K562 (cell line): ENCODE measurements around the gene POLR3E. TPM values are rescaled to one million over a fixed set of nuclear protein-coding genes. Genes with fewer than 3 reads are reported as not detected.

ENCODE experiments used
- ATAC-seq: fragments of 200-7000 bp; cut with Tn5 transposase; 3 replicates; pipeline ENCODE4 v1.9.1; 2020; ENCODE audit warnings: moderate library complexity
- BruUV-seq: library from RNA; stranded (reverse); fragments of 400-500 nt; replicated peaks from 2 replicates; lab custom pipeline; 2021; lab: Mats Ljungman, UMichigan
- CTCF ChIA-PET: fragments of 300-600 bp; formaldehyde crosslinking; extraction: SDS; loops from one replicate; lab custom pipeline; 2021; ENCODE audit warnings: low intra/inter-chr PET ratio; lab: Yijun Ruan, JAX
- POLR2A ChIA-PET: fragments of 300-600, 350-650 bp; sonication (Branson Sonifier 250); formaldehyde crosslinking; extraction: SDS; loops from one replicate; lab custom pipeline; 2021; ENCODE audit warnings: antibody characterized with exemption, inconsistent platforms; lab: Yijun Ruan, JAX
- DNase-seq, 4 experiments: peaks; one replicate each; pipeline versions ENCODE4 v3.0.0 to v3.0.0-alpha.2; 2011 to 2018; ENCODE audit warnings: low spot score in 3 of 4, mixed read lengths in 3 of 4; ENCODE audit errors: extremely low read depth in 1 of 4
- FAIRE-seq: peaks from 2 replicates; lab custom pipeline; 2011; peaks lifted over from hg19 to GRCh38; lab: Jason Lieb, UNC
- H2AFZ ChIP-seq: 2 replicates; pipeline ENCODE4 v1.6.0; 2011; ENCODE audit warnings: low read depth, low read length, control low read depth, inconsistent platforms
- H3K27ac ChIP-seq: fragments of 200-600 bp; 3 replicates; pipeline ENCODE4 v1.8.0; 2011; ENCODE audit warnings: low read depth, mild to moderate bottlenecking, control low read depth, inconsistent platforms, low read length, moderate library complexity, mixed read lengths; ENCODE audit errors: extremely low read depth
- H3K27me3 ChIP-seq, 2 experiments: fragments of 300-600 bp in 1 of 2; 2 replicates in 1 of 2; 3 replicates in 1 of 2; pipeline versions ENCODE4 v1.6.0 to v1.8.0; 2011; ENCODE audit warnings: inconsistent platforms in 2 of 2, low read length in 2 of 2, mild to moderate bottlenecking in 1 of 2, mixed read lengths in 1 of 2, moderate library complexity in 1 of 2; ENCODE audit not compliant: control insufficient read depth in 2 of 2, insufficient read depth in 2 of 2
- H3K36me3 ChIP-seq: fragments of 300-600 bp; 3 replicates; pipeline ENCODE4 v1.8.0; 2011; ENCODE audit warnings: mild to moderate bottlenecking, low read length, inconsistent platforms; ENCODE audit not compliant: control insufficient read depth, insufficient read depth
- H3K4me1 ChIP-seq, 2 experiments: fragments of 200-600 bp in 1 of 2; replicated peaks in 1 of 2; 2 replicates in 1 of 2; 3 replicates in 1 of 2; pipeline versions ENCODE4 v1.5.1 to v1.8.0; 2011; ENCODE audit warnings: inconsistent platforms in 2 of 2, low read length in 2 of 2, mild to moderate bottlenecking in 1 of 2, mixed read lengths in 1 of 2, moderate library complexity in 1 of 2; ENCODE audit not compliant: control insufficient read depth in 2 of 2, insufficient read depth in 2 of 2
- H3K4me2 ChIP-seq: 2 replicates; pipeline ENCODE4 v1.6.1; 2011; ENCODE audit warnings: low read length, control low read depth, inconsistent platforms, mixed read lengths; ENCODE audit not compliant: insufficient read depth
- H3K4me3 ChIP-seq: fragments of 200-600 bp; sonication (generic), shearing (Covaris generic); 2 replicates; pipeline ENCODE4 v1.5.1; 2016; ENCODE audit warnings: control low read depth, inconsistent platforms
- H3K79me2 ChIP-seq: fragments of 200-600 bp; 3 replicates; pipeline ENCODE4 v1.8.0; 2011; ENCODE audit warnings: low read length, inconsistent platforms; ENCODE audit not compliant: control insufficient read depth, insufficient read depth
- H3K9ac ChIP-seq, 2 experiments: 2 replicates each; pipeline versions ENCODE4 v1.6.0 to v1.6.1; 2011; ENCODE audit warnings: low read depth in 2 of 2, low read length in 2 of 2, control low read depth in 1 of 2, inconsistent platforms in 1 of 2, mild to moderate bottlenecking in 1 of 2, mixed read lengths in 1 of 2; ENCODE audit not compliant: insufficient read depth in 1 of 2
- H3K9me1 ChIP-seq: one replicate; pipeline ENCODE4 v1.6.0; 2011; ENCODE audit warnings: inconsistent platforms, mild to moderate bottlenecking, low read length, moderate library complexity; ENCODE audit not compliant: control insufficient read depth, insufficient read depth
- H3K9me3 ChIP-seq: replicated peaks from 2 replicates; pipeline ENCODE4 v1.5.1; 2011; ENCODE audit warnings: low read depth, low read length, inconsistent platforms; ENCODE audit not compliant: control insufficient read depth, insufficient read depth
- H4K20me1 ChIP-seq: replicated peaks from 2 replicates; pipeline ENCODE4 v1.6.1; 2011; ENCODE audit warnings: low read length, inconsistent platforms, mixed read lengths; ENCODE audit not compliant: control insufficient read depth, insufficient read depth
- ELF1 ChIP-seq: fragments of 200-800 bp; sonication (Bioruptor generic); IDR thresholded peaks from 2 replicates; pipeline ENCODE4 v1.6.1; 2016; ENCODE audit warnings: missing genetic modification characterization, missing compliant biosample characterization
- SLC30A9 ChIP-seq: fragments of 250-450 bp; sonication (Bioruptor Pico); IDR thresholded peaks from 2 replicates; pipeline ENCODE4 v1.8.0; 2022; ENCODE audit warnings: mild to moderate bottlenecking, moderate library complexity
- THRB ChIP-seq: fragments of 450-650 bp; formaldehyde crosslinking; conservative IDR thresholded peaks from 2 replicates; pipeline ENCODE4 v1.4.0; 2022; ENCODE audit warnings: mild to moderate bottlenecking, missing genetic modification characterization
- whole genome bisulfite sequencing: fragments of 100-300 bp; shearing (Covaris generic); methylation state at CpG from one replicate; pipeline ENCODE4 v1.1.6; 2016; ENCODE audit warnings: low coverage, mixed read lengths; ENCODE audit not compliant: insufficient coverage; ENCODE audit errors: missing lambda C conversion rate; 5-methylcytosine and 5-hydroxymethylcytosine counted together
- in situ Hi-C: fragments of 300-500 bp; cut with MboI; formaldehyde crosslinking; loops from 4 replicates; pipeline ENCODE4 v1.15.0; 2018; ENCODE audit warnings: inconsistent platforms, mixed read lengths
- intact Hi-C: fragments of 100-400 bp; cut with micrococcal nuclease; formaldehyde crosslinking; loops from 2 replicates; pipeline ENCODE4 v1.14.2; 2022
- polyA plus RNA-seq, 8 experiments: library from polyadenylated mRNA; depleted of rRNA in 4 of 8; stranded (reverse) in 5 of 8; unstranded in 3 of 8; fragments of >200 nt; fragmentation: Nextera tagmentation in 2 of 8; fragmentation: Illumina TruSeq in 1 of 8; extraction: Ambion mirVana in 2 of 8; extraction: Trizol in 1 of 8; gene quantifications; 2 replicates each; pipeline versions ENCODE4 v1.2.1 to v1.2.3, GENCODE V29; 2011 to 2014; ENCODE audit warnings: inconsistent platforms in 1 of 8, missing spikeins in 1 of 8
- total RNA-seq, 7 experiments: library from RNA; depleted of rRNA in 6 of 7; stranded (reverse); fragments of >200 nt in 6 of 7; fragmentation: Illumina TruSeq in 2 of 7; extraction: Trizol in 2 of 7; gene quantifications; 2 replicates each; pipeline versions ENCODE4 v1.2.1 to v1.2.3, GENCODE V29; 2011 to 2021; ENCODE audit warnings: low replicate concordance in 1 of 7
- TF ChIP-seq, protein P1 (sequence below): fragments of 200-600 bp; sonication (generic); IDR thresholded peaks from one replicate; pipeline ENCODE4 v1.6.1; 2012; ENCODE audit warnings: mild to moderate bottlenecking, low read depth, low read length, inconsistent platforms

The POLR3E gene
- total and polyA plus RNA-seq, 9 of the 15 experiments (the other 6 are each of a cell fraction or from before 2014, with no cell fraction given), result 17.7 to 151 (median 82.6) TPM

GRCh38 chr16:22302776-22303363, 5.7 kb downstream of the POLR3E start:
- no peak for TF ChIP-seq THRB (CRISPR knock-in tag)
- no peak for TF ChIP-seq ELF1 (tag)
- no peak for TF ChIP-seq SLC30A9
- TF ChIP-seq, protein P1, sequence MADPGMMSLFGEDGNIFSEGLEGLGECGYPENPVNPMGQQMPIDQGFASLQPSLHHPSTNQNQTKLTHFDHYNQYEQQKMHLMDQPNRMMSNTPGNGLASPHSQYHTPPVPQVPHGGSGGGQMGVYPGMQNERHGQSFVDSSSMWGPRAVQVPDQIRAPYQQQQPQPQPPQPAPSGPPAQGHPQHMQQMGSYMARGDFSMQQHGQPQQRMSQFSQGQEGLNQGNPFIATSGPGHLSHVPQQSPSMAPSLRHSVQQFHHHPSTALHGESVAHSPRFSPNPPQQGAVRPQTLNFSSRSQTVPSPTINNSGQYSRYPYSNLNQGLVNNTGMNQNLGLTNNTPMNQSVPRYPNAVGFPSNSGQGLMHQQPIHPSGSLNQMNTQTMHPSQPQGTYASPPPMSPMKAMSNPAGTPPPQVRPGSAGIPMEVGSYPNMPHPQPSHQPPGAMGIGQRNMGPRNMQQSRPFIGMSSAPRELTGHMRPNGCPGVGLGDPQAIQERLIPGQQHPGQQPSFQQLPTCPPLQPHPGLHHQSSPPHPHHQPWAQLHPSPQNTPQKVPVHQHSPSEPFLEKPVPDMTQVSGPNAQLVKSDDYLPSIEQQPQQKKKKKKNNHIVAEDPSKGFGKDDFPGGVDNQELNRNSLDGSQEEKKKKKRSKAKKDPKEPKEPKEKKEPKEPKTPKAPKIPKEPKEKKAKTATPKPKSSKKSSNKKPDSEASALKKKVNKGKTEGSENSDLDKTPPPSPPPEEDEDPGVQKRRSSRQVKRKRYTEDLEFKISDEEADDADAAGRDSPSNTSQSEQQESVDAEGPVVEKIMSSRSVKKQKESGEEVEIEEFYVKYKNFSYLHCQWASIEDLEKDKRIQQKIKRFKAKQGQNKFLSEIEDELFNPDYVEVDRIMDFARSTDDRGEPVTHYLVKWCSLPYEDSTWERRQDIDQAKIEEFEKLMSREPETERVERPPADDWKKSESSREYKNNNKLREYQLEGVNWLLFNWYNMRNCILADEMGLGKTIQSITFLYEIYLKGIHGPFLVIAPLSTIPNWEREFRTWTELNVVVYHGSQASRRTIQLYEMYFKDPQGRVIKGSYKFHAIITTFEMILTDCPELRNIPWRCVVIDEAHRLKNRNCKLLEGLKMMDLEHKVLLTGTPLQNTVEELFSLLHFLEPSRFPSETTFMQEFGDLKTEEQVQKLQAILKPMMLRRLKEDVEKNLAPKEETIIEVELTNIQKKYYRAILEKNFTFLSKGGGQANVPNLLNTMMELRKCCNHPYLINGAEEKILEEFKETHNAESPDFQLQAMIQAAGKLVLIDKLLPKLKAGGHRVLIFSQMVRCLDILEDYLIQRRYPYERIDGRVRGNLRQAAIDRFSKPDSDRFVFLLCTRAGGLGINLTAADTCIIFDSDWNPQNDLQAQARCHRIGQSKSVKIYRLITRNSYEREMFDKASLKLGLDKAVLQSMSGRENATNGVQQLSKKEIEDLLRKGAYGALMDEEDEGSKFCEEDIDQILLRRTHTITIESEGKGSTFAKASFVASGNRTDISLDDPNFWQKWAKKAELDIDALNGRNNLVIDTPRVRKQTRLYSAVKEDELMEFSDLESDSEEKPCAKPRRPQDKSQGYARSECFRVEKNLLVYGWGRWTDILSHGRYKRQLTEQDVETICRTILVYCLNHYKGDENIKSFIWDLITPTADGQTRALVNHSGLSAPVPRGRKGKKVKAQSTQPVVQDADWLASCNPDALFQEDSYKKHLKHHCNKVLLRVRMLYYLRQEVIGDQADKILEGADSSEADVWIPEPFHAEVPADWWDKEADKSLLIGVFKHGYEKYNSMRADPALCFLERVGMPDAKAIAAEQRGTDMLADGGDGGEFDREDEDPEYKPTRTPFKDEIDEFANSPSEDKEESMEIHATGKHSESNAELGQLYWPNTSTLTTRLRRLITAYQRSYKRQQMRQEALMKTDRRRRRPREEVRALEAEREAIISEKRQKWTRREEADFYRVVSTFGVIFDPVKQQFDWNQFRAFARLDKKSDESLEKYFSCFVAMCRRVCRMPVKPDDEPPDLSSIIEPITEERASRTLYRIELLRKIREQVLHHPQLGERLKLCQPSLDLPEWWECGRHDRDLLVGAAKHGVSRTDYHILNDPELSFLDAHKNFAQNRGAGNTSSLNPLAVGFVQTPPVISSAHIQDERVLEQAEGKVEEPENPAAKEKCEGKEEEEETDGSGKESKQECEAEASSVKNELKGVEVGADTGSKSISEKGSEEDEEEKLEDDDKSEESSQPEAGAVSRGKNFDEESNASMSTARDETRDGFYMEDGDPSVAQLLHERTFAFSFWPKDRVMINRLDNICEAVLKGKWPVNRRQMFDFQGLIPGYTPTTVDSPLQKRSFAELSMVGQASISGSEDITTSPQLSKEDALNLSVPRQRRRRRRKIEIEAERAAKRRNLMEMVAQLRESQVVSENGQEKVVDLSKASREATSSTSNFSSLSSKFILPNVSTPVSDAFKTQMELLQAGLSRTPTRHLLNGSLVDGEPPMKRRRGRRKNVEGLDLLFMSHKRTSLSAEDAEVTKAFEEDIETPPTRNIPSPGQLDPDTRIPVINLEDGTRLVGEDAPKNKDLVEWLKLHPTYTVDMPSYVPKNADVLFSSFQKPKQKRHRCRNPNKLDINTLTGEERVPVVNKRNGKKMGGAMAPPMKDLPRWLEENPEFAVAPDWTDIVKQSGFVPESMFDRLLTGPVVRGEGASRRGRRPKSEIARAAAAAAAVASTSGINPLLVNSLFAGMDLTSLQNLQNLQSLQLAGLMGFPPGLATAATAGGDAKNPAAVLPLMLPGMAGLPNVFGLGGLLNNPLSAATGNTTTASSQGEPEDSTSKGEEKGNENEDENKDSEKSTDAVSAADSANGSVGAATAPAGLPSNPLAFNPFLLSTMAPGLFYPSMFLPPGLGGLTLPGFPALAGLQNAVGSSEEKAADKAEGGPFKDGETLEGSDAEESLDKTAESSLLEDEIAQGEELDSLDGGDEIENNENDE, result no peak
- TF ChIP-seq, all 486 proteins: peak for 0
- Histone ChIP-seq H2AFZ (no peak overlapping the region), H3K9me3 (no peaks in the 10 kb centered on the region), H3K4me2 (no peak overlapping the region), H3K79me2 (peaks cover 71% of the 10 kb centered on the region), H3K4me1 (peaks cover 9 to 10% of the 10 kb centered on the region in 2 experiments; a peak in 4 of 5 replicates), H3K9me1 (peaks cover 4% of the 10 kb centered on the region), H4K20me1 (peaks cover 47% of the 10 kb centered on the region), H3K27me3 (no peaks in the 10 kb centered on the region), H3K4me3 (no peak overlapping the region), H3K9ac (0 out of 4 replicates have a peak overlapping the region, but pooled peaks of 1 of the 2 experiments have one; percentile 70), H3K27ac (no peak overlapping the region), H3K36me3 (peaks cover 90% of the 10 kb centered on the region)
- DNase-seq (no peak), FAIRE-seq (no peak), ATAC-seq (no peak)
- intact Hi-C loops (no loop called here), in situ Hi-C loops (no loop called here)
- WGBS, result 92% methylated on average over 10 of the region's 12 CpGs
- CTCF ChIA-PET, result no interaction called here
- no TSS peak for BruUV-seq
- POLR2A ChIA-PET, result interaction anchor here (0.5 kb wide), 1 partner anchor 25 kb away, joined by 3 read pairs; no protein-coding TSS in a partner anchor
